Umbilical cord (tissue), 2 donors: ENCODE measurements around the gene ZNF652. TPM values are rescaled to one million over a fixed set of nuclear protein-coding genes. Genes with fewer than 3 reads are reported as not detected.
"Not testable (repeated sequence)": the region's sequence is repeated elsewhere in the genome, so short reads cannot be mapped to it uniquely, and the experiment has no call there.

Source experiments
- DNase-seq: peaks from one replicate; pipeline ENCODE4 v3.0.0-alpha.2; 2015; ENCODE audit warnings: low spot score
- total RNA-seq: library from RNA; depleted of rRNA; stranded (reverse); fragments of >200 nt; gene quantifications from one replicate; pipeline ENCODE4 v1.2.3, GENCODE V29; 2014; ENCODE audit warnings: low replicate concordance; ENCODE audit not compliant: insufficient read depth

ZNF652 gene
- total RNA-seq, 1 donor from 2014 or later: 16.6 TPM

GRCh38 chr17:49261540-49261939 is 100.5 kb downstream of the ZNF652 start:
- DNase-seq: not testable (repeated sequence)

GRCh38 chr17:49260817-49261291 is 101.2 kb downstream of the ZNF652 start:
- no peak for DNase-seq

GRCh38 chr17:49260011-49260816 is 101.8 kb downstream of the ZNF652 start:
- peak; percentile 81 for DNase-seq

- DNase-seq: no peak
Measured at GRCh38 chr17:49259663-49260010, 102.4 kb downstream of the ZNF652 start.

- no peak for DNase-seq
Measured at GRCh38 chr17:49258394-49258793, 103.7 kb downstream of the ZNF652 start.

- no peak for DNase-seq
Measured at GRCh38 chr17:49255125-49255524, 106.9 kb downstream of the ZNF652 start.

GRCh38 chr17:49254066-49254465 is 108.0 kb downstream of the ZNF652 start:
- DNase-seq: no peak

- no peak for DNase-seq
Measured at GRCh38 chr17:49252148-49252695, 109.8 kb downstream of the ZNF652 start.

- DNase-seq: no peak
Measured at GRCh38 chr17:49249890-49250522, 112.0 kb downstream of the ZNF652 start.

- DNase-seq: peak; percentile 81
Measured at GRCh38 chr17:49249292-49249794, 112.7 kb downstream of the ZNF652 start.

GRCh38 chr17:49247944-49248343 is 114.1 kb downstream of the ZNF652 start:
- no peak for DNase-seq

GRCh38 chr17:49244839-49245238 is 117.2 kb downstream of the ZNF652 start:
- no peak for DNase-seq

Other genes with a start within 250 kb of the ZNF652 start
- 1.2 TPM for gene B4GALNT2, start 229.5 kb downstream of the ZNF652 start, total RNA-seq
- not detected for gene GNGT2, start 151.7 kb downstream of the ZNF652 start, total RNA-seq
- gene ABI3, start 151.5 kb downstream of the ZNF652 start, total RNA-seq: 4.6 TPM
- gene PHOSPHO1, start 131.5 kb downstream of the ZNF652 start, total RNA-seq: 8.2 TPM
- gene PHB1, start 52.6 kb upstream of the ZNF652 start, total RNA-seq: 53.9 TPM
- 1.9 TPM for gene NGFR, start 133.0 kb upstream of the ZNF652 start, total RNA-seq
- gene NXPH3, start 213.6 kb upstream of the ZNF652 start, total RNA-seq: 3.4 TPM